Lower leg skin (tissue), 4 donors: ENCODE results near the gene SLC26A9. TPM values are rescaled to one million over a fixed set of nuclear protein-coding genes. Genes with fewer than 3 reads are reported as not detected.

Source experiments
- DNase-seq, 2 donors: peaks; one replicate each; pipeline ENCODE4 v3.0.0-alpha.2; 2019; ENCODE audit warnings: low spot score in 2 of 2
- H3K4me3 ChIP-seq: fragments of 200-600 bp; sonication (generic); 2 replicates; pipeline ENCODE4 v1.5.1; 2017; ENCODE audit warnings: mild to moderate bottlenecking, low read depth; ENCODE audit not compliant: poor library complexity, severe bottlenecking
- POLR2A ChIP-seq, 2 donors: fragments of 450-650 bp; IDR thresholded peaks; one replicate each; pipeline ENCODE4 v1.6.1; 2016 to 2017; ENCODE audit warnings: antibody characterized with exemption in 2 of 2, mild to moderate bottlenecking in 1 of 2, moderate library complexity in 1 of 2
- WGBS, 2 donors: methylation state at CpG; one replicate each; pipeline ENCODE4 v1.1.5; 2018; 5-methylcytosine and 5-hydroxymethylcytosine counted together
- intact Hi-C: fragments of 100-400 bp; cut with DNase I; formaldehyde crosslinking; loops from one replicate; pipeline ENCODE4 v1.15.0; 2023; ENCODE audit warnings: low total_unique reads
- total RNA-seq, 4 donors: library from RNA; depleted of rRNA; stranded (reverse); fragments of >200 nt; gene quantifications; one replicate each; pipeline ENCODE4 v1.1.0, GENCODE V29; 2016
- TF ChIP-seq, protein P1 (sequence below), 3 donors: fragments of 450-650 bp; IDR thresholded peaks; one replicate each; pipeline ENCODE4 v1.5.1; 2016; ENCODE audit warnings: antibody characterized with exemption in 3 of 3, mild to moderate bottlenecking in 3 of 3, moderate library complexity in 2 of 3

The SLC26A9 gene
- total RNA-seq, 4 donors from 2014 or later: 2.7 to 14.8 (median 5.4) TPM

DNA sequence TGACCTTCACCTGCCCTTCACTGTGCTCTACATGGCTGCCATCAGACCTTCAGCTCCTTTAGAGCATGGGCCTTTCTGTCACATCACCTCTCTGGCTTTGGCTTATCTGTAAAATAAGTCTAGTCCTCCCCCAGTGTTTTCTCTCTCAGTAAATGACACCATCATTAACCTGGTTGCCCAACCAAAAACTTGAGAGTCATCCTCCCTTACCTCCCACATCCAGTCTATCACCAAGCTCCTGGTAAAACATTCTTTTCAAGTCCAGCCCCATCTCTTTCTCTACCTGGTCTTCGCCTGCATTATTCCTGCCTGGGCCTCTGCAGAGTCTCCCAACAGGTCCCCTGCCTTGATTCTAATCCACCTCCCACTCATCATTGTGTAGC, 13.1 kb downstream of the SLC26A9 start:
- intact Hi-C loops: no loop called here
- H3K4me3 ChIP-seq: no peak overlapping the region
- TF ChIP-seq, protein P1, sequence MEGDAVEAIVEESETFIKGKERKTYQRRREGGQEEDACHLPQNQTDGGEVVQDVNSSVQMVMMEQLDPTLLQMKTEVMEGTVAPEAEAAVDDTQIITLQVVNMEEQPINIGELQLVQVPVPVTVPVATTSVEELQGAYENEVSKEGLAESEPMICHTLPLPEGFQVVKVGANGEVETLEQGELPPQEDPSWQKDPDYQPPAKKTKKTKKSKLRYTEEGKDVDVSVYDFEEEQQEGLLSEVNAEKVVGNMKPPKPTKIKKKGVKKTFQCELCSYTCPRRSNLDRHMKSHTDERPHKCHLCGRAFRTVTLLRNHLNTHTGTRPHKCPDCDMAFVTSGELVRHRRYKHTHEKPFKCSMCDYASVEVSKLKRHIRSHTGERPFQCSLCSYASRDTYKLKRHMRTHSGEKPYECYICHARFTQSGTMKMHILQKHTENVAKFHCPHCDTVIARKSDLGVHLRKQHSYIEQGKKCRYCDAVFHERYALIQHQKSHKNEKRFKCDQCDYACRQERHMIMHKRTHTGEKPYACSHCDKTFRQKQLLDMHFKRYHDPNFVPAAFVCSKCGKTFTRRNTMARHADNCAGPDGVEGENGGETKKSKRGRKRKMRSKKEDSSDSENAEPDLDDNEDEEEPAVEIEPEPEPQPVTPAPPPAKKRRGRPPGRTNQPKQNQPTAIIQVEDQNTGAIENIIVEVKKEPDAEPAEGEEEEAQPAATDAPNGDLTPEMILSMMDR (IDR thresholded peaks at IDR 0.05): no peak
- no peak for TF ChIP-seq POLR2A (IDR thresholded peaks at IDR 0.05)
- WGBS, 2 donors: 95 to 100% methylated on average over 1 of the region's 1 CpG
- no peak for DNase-seq

DNA sequence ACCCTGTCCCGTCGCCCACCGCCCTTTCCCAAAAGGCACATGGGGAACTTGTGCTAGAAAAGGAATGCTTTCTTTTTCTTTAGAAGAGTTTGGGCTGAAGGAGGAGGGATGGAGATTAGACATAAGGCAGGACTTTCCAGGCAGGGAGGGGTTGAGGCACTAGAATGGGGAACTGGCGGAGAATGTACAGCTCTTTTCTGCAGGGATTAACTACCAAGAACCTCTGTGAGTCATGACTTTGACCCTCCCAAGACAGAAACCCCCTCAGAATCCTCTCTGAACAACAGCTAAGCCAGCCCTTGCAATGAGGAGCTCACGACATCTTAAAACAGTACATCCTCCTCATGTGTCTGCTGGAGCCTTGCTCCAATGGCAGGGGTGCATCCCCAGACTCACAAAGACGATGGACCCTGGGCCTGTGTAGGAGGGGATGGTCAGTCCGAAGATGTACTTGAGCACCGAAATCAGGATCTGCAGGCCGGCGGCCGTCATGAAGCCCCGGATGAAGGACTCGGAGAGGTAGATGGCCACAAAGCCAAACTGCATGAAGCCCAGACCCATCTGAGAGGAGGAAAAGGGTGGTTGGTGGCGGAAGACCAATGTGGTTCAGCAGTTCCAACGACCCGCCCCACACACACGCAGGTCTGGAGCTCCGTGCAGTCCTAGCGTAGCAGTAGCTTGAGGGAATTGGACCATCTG, 13.6 kb downstream of the SLC26A9 start:
- intact Hi-C loops: no loop called here
- H3K4me3 ChIP-seq: no peak overlapping the region
- TF ChIP-seq, protein P1 (IDR thresholded peaks at IDR 0.05): no peak
- no peak for TF ChIP-seq POLR2A (IDR thresholded peaks at IDR 0.05)
- WGBS, 2 donors: 93 to 95% methylated on average over 16 to 19 of the region's 19 CpGs
- DNase-seq: no peak

GRCh38 chr1:205928317-205928716, 14.9 kb downstream of the SLC26A9 start:
- intact Hi-C loops: no loop called here
- TF ChIP-seq, protein P1 (IDR thresholded peaks at IDR 0.05): no peak
- TF ChIP-seq POLR2A (IDR thresholded peaks at IDR 0.05): no peak
- WGBS, 2 donors: 86 to 95% methylated on average over 5 of the region's 5 CpGs
- H3K4me3 ChIP-seq: no peak overlapping the region
- DNase-seq: no peak

- no peak for TF ChIP-seq POLR2A (IDR thresholded peaks at IDR 0.05)
- TF ChIP-seq, protein P1 (IDR thresholded peaks at IDR 0.05): no peak
- DNase-seq: peak in 1 of 2 donors; percentile 66
- no peak overlapping the region for H3K4me3 ChIP-seq
- intact Hi-C loops: no loop called here
- 91 to 95% methylated on average over 11 to 12 of the region's 12 CpGs for WGBS, 2 donors
Observed at GRCh38 chr1:205927676-205928075, 15.6 kb downstream of the SLC26A9 start.

DNA sequence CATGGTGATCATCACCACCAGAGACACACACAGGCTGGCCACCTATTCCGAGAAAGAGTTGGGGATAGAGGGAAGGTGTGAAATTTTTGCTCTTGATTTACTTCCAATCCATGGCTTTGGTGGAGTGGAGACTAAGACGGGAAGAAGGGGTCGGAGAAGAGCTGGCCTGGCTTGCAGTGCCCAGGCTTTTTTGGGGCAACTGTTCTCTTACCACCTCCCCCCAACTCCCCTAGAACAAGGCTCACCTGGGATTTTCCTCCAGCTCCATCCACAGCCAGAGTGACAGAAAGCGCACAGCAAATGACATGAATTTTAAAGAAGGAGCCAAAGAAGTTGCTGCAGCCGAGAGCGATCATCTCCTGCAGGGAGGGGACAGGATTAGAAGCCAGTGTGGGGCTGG, 16.0 kb downstream of the SLC26A9 start:
- 92 to 98% methylated on average over 6 of the region's 6 CpGs for WGBS, 2 donors
- H3K4me3 ChIP-seq: no peak overlapping the region
- peak in 1 of 2 donors; percentile 2 for DNase-seq
- no peak for TF ChIP-seq POLR2A (IDR thresholded peaks at IDR 0.05)
- TF ChIP-seq, protein P1 (IDR thresholded peaks at IDR 0.05): no peak
- intact Hi-C loops: no loop called here

DNA sequence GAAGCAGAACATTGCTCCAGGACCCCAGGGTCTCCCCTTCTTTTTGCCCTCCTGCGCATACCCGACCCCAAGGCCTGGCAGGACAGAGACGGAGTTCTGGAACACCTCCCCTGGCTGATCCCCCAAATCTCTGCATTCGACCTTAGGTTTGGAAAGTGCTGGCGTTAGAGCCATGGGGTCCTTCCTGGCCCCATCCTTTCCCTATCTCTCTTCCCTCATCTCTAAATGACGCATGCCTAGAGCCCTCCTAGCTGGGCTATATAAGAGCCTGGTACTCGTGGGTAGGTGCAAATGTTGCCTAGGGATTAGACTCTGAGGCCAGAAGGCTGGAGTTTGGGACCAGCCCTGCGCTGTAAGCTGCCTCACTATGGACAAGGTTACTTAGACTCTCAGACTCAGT, 16.6 kb downstream of the SLC26A9 start:
- no peak for TF ChIP-seq POLR2A (IDR thresholded peaks at IDR 0.05)
- TF ChIP-seq, protein P1 (IDR thresholded peaks at IDR 0.05): no peak
- DNase-seq: peak in 1 of 2 donors; percentile 56
- H3K4me3 ChIP-seq: no peak overlapping the region
- intact Hi-C loops: no loop called here
- 87 to 94% methylated on average over 8 of the region's 8 CpGs for WGBS, 2 donors
